ENCODE measurements around the gene GPNMB. TPM values are rescaled to one million over a fixed set of nuclear protein-coding genes. Genes with fewer than 3 reads are reported as not detected.
"Not testable (repeated sequence)": the region's sequence is repeated elsewhere in the genome, so short reads cannot be mapped to it uniquely, and the experiment has no call there.

GPNMB gene
- polyA plus RNA-seq, 4 donors: 19.8 to 34.4 (median 30.8) TPM

- no peak for DNase-seq (ENCODE audit: low read depth in 4 of 4, low spot score in 3 of 4)
These were observed 51.7 kb downstream of the GPNMB start for GRCh38 chr7:23298141-23298881.

GRCh38 chr7:23298885-23299769, 52.6 kb downstream of the GPNMB start, which contains the start of gene MALSU1:
MALSU1 (plus strand) TSS chr7:23299339; CDS start chr7:23299353, 14 bp downstream.
- peak; percentile 94 to 97 (median 95) for DNase-seq (ENCODE audit: low read depth in 4 of 4, low spot score in 3 of 4)

- peak in 1 of 4 donors; percentile 8 for DNase-seq (ENCODE audit: low read depth in 4 of 4, low spot score in 3 of 4)
These were observed 53.3 kb downstream of the GPNMB start for GRCh38 chr7:23299770-23300300.

GRCh38 chr7:23306936-23307521, 60.5 kb downstream of the GPNMB start:
- no peak for DNase-seq (ENCODE audit: low read depth in 4 of 4, low spot score in 3 of 4)

- no peak for DNase-seq (ENCODE audit: low read depth in 4 of 4, low spot score in 3 of 4)
These were observed 62.2 kb downstream of the GPNMB start for GRCh38 chr7:23308754-23309153.

GRCh38 chr7:23312141-23312540, 65.6 kb downstream of the GPNMB start:
- not testable (repeated sequence) for DNase-seq (ENCODE audit: low read depth in 4 of 4, low spot score in 3 of 4)

- no peak for DNase-seq (ENCODE audit: low read depth in 4 of 4, low spot score in 3 of 4)
These were observed 68.8 kb downstream of the GPNMB start for GRCh38 chr7:23315366-23315765.

Other genes with a start within 250 kb of the GPNMB start
- gene HYCC1, start 232.6 kb upstream of the GPNMB start, polyA plus RNA-seq (ENCODE audit: insufficient read length in 4 of 4): 10 to 100 TPM; 21.4 to 28.0 (median 24.7) TPM
- gene KLHL7, start 141.0 kb upstream of the GPNMB start, polyA plus RNA-seq (ENCODE audit: insufficient read length in 4 of 4): 10 to 100 TPM; 43.6 to 56.0 (median 52.5) TPM
- 10 to 100 TPM; 53.2 to 66.9 (median 60.5) TPM for gene NUP42, start 64.7 kb upstream of the GPNMB start, polyA plus RNA-seq (ENCODE audit: insufficient read length in 4 of 4)
- 10 to 100 TPM; 47.2 to 52.4 (median 49.7) TPM for gene MALSU1, start 52.6 kb downstream of the GPNMB start, polyA plus RNA-seq (ENCODE audit: insufficient read length in 4 of 4)
- gene IGF2BP3, start 223.7 kb downstream of the GPNMB start, polyA plus RNA-seq (ENCODE audit: insufficient read length in 4 of 4): 10 to 100 TPM; 54.5 to 68.8 (median 63.4) TPM